SU-DHL-6 (cell line): ENCODE data around the gene RAD51.

Source experiments
- CTCF ChIP-seq: fragments of 200-600 bp; sonication (generic); IDR thresholded peaks from one replicate; pipeline ENCODE4 v1.5.1; 2017; ENCODE audit warnings: antibody characterized with exemption, mild to moderate bottlenecking, low read length, moderate library complexity; ENCODE audit not compliant: insufficient read depth, poor library complexity, severe bottlenecking
- EZH2phosphoT487 ChIP-seq: fragments of 200-600 bp; sonication (generic), shearing (Covaris generic); conservative IDR thresholded peaks from 2 replicates; pipeline ENCODE4 v1.6.1; 2018; ENCODE audit warnings: mild to moderate bottlenecking, antibody characterized with exemption, low read length, moderate library complexity, mixed read lengths

DNA sequence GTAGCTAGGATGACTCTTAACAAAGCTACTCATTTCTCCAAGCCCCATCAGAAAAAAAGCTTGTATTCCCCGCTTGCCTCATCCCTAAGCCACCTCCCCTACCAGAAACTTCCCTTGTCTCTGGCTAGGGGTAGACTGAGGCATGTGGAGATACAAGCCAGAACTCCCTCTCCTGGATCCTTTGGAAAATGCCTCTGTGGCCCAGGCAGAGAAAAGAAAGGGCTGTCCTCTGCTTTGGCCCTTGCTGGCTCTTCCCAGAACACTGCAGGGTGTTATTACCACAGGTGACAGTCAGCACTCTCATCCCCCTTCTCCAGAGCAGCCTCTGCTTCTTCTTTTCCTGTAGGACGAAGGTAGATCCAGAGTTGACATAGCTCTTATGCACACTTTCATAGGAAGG is 44.9 kb downstream of the RAD51 start:
- TF ChIP-seq CTCF (no peak), EZH2phosphoT487 (no peak)
